Spleen (tissue), 7 donors: ENCODE measurements around the gene FNDC5.

Source experiments
- POLR2A ChIP-seq, 3 donors: fragments of 450-650 bp; IDR thresholded peaks; one replicate each; pipeline ENCODE4 v1.5.1; 2017; ENCODE audit warnings: antibody characterized with exemption in 3 of 3, mild to moderate bottlenecking in 1 of 3
- TF ChIP-seq, protein P1 (sequence below), 11 experiments: fragments of 200-600 bp in 7 of 11; fragments of 450-650 bp in 4 of 11; sonication (generic) in 4 of 11; IDR thresholded peaks in 8 of 11; conservative IDR thresholded peaks in 3 of 11; 1 replicate in 7 of 11; 2 replicates in 4 of 11; pipeline versions ENCODE4 v1.4.0 to v1.8.0; 2016 to 2021; ENCODE audit warnings: antibody characterized with exemption in 11 of 11, inconsistent platforms in 4 of 11, mild to moderate bottlenecking in 1 of 11
- donor health status: DM: no; HTN: no; CAD: no; lungs with moderate emphysema.
- donor health status: DM: no; HTN: no; CAD: no.
- donor health status: DM: no; HTN: no; CAD: no.

DNA sequence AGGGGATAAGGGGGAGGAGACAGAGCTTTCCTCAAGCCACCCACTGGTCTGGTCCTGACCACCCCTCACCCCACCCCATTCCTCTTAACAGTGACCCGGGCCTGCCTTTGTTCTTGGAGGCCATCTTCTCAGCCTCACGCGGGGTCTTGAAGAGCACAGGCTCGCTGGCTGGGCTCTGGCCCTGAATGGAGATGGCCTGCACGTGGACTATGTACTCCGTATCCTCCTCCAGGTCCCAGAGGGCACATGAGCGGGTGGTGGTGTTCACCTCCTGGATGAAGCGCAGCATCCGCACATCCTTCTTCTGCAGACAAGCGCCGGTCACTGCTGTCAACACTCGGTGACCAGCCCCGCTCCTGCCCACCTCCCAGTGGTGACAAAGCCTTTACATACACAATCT lies 2.6 kb downstream of the FNDC5 start:
- TF ChIP-seq POLR2A (IDR thresholded peaks at IDR 0.05) = no peak
- TF ChIP-seq, protein P1, sequence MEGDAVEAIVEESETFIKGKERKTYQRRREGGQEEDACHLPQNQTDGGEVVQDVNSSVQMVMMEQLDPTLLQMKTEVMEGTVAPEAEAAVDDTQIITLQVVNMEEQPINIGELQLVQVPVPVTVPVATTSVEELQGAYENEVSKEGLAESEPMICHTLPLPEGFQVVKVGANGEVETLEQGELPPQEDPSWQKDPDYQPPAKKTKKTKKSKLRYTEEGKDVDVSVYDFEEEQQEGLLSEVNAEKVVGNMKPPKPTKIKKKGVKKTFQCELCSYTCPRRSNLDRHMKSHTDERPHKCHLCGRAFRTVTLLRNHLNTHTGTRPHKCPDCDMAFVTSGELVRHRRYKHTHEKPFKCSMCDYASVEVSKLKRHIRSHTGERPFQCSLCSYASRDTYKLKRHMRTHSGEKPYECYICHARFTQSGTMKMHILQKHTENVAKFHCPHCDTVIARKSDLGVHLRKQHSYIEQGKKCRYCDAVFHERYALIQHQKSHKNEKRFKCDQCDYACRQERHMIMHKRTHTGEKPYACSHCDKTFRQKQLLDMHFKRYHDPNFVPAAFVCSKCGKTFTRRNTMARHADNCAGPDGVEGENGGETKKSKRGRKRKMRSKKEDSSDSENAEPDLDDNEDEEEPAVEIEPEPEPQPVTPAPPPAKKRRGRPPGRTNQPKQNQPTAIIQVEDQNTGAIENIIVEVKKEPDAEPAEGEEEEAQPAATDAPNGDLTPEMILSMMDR (IDR thresholded peaks at IDR 0.05 in 8 of 11, conservative IDR thresholded peaks at IDR 0.05 in 3 of 11) = no peak
